CD4-positive, alpha-beta T cell treated with Interleukin-2 at 100 ng/mL for 4 hours (primary cell): ENCODE data around the gene RNF180.
"Not testable (repeated sequence)": the region's sequence is repeated elsewhere in the genome, so short reads cannot be mapped to it uniquely, and the experiment has no call there.

ENCODE experiments used
- DNase-seq: peaks from one replicate; pipeline ENCODE4 v3.0.0-alpha.2; 2020; ENCODE audit warnings: low spot score

RNF180 gene

DNA sequence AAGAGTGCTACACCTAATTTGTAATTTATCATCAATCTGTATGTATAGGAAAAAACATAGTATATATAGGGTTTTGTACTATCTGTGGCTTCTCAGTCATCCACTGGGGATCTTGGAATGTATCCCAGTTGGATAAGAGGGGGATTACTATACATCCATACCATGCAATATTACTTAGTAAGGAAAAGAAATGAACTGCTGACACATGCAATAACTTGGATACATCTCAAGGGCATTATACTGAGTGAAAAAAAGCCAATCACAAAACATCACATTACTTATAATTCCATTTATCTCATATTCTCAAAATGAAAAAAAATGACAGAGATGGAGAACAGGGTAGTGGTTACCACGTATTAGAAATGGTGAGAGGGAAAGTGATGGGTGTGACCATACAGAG, 231.9 kb downstream of the RNF180 start:
- DNase-seq, result no peak

DNA sequence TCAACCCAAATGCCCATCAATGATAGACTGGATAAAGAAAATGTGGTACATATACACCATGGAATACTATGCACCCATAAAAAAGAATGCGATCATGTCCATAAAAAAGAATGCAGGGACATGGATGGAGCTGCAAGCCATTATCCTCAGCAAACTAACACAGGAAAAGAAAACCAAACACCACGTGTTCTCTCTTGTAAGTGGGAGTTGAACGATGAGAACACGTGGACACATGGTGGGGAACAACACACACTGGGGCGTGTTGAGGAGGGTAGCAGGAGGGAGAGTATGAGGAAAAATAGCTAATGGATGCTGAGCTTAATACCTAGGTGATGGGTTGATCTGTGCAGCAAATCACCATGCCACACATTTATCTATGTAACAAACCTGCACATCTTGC, 233.1 kb downstream of the RNF180 start:
- not testable (repeated sequence) for DNase-seq

DNA sequence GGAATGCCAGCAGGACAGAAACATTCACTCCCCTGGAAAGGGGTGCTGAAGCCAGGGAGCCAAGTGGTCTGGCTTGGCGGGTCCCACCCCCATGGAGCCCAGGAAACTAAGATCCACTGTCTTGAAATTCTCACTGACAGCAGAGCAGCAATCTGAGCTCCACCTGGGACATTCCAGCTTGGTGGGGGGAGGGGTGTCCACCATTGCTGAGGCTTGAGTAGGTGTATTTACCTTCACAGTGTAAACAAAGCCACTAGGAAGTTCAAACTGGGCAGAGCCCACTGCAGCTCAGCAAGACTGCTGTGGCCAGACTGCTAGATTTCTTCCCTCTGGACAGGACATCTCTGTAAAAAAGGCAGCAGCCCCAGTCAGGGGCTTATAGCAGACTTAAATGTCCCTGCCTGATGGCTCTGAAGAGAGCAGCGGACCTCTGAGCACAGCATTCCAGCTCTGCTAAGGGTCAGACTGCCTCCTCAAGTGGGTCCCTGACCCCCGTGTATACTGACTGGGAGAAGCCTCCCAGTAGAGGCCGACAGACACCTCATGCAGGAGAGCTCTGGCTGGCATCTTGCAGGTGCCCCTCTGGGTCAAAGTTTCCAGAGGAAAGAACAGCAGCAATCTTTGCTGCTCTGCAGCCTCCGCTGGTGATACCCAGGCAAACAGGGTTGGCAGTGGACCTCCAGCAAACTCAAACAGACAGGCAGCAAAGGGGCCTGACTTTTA, 241.6 kb downstream of the RNF180 start:
- DNase-seq, result not testable (repeated sequence)

DNA sequence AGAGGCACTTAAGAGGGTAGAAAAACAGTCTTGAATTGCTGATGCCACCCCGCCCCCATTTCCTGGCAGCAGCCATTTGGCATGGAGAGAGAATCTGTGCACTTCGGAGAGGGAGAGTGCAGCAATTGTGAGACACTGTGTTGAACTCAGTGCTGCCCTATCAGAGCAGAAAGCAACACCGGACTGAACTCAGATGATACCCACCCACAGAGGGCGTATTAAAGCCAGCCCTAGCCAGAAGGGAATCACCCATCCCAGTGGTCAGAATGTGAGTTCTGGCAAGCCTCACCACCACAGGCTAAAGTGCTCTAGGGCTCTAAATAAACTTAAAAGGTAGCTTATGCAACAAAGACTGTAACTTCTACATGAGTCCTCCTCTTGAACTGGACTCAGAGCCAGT, 251.7 kb downstream of the RNF180 start:
- no peak for DNase-seq

DNA sequence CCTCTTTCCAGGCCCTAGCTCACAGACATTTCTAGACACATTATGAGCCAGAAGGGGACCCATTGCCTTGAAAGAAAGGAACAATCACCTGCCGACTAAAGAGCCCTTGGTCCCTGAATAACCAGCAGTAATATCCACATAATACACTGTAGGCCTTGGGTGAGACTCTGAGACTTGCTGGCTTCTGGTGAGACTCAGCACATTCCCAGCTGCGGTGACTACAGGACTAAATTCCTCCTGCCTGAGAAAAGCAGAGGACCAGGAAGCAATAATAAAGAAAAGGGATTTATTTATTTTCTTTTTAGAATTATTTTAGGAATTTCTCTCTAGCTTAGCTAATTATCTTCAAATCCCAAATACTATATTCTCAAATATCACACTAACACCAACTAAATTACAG, 252.4 kb downstream of the RNF180 start:
- no peak for DNase-seq
